IPS DF 19.7 (cell line): ENCODE measurements around the gene ELL.

Source experiments
- DNase-seq: peaks from one replicate; pipeline ENCODE4 v3.0.0-alpha.2; 2013; ENCODE audit warnings: low read depth, low spot score

The ELL gene

GRCh38 chr19:18435178-18435841, 86.6 kb downstream of the ELL start:
- DNase-seq: no peak

- DNase-seq: no peak
These were observed 87.3 kb downstream of the ELL start for GRCh38 chr19:18434411-18435175.

DNA sequence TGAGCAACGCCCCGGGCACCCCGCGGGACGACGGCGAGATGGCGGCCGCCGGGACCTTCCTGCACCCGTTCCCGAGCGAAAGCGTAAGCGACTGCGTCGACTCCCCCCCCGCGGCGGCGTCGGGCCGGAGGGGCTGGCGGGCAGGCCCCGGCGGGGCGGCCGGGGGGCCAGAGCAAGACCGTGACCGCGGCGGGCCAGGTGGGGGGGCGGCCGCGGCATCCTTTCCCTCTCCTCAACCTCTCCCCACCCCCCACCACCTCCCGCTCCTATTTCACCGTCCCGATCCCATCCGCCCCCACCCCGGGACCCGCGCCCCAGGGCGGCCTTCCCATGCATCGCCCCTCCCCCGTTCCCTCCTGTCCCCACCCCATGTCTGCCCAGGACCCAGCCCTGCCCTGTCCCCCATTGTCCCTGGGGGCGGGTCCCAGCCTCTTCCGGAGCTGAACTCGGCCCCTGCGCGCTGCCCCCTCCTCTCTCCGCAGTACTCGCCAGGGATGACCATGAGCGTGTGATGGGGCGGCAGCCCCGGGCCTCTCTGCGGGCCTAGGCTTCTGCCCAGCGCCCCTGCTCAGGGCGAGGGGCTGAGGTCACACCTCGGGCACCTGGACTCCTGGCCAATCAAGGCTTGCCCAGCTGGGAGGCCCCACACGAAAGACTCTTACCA, 88.0 kb downstream of the ELL start:
- no peak for DNase-seq

DNA sequence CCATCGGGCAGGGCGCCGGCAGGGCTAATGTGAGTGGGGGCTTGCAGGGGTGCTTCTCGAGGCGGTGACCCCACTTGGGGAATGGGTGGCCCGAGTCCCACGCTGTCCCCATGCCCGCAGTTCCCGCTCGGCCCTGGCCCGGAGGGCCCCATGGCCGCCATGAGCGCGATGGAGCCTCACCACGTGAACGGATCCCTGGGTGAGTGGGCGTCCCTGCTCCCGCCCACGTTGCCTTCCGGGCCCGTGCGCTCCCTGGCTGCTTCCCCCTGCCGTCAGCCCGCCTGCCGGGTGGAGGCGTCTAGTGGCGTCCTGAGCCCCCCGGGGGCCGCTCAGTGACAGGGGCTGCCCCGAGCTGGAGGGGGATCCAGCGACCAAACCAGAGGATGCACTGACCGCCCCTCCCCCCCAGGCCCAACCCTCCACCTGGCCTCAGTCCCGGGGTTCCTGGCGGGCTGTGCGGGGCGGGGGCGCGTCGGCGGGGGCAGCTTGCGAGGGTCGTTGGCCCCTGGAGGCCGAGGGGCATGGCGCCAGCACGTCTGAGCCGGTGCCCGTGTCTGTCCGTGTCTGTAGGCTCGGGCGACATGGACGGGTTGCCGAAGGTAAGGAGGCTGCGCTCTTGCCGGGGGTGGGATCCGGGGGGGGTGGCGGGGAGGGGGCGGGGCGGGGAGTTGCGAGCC, 88.7 kb downstream of the ELL start:
- DNase-seq: no peak

GRCh38 chr19:18432275-18433014, 89.4 kb downstream of the ELL start:
- DNase-seq: no peak

DNA sequence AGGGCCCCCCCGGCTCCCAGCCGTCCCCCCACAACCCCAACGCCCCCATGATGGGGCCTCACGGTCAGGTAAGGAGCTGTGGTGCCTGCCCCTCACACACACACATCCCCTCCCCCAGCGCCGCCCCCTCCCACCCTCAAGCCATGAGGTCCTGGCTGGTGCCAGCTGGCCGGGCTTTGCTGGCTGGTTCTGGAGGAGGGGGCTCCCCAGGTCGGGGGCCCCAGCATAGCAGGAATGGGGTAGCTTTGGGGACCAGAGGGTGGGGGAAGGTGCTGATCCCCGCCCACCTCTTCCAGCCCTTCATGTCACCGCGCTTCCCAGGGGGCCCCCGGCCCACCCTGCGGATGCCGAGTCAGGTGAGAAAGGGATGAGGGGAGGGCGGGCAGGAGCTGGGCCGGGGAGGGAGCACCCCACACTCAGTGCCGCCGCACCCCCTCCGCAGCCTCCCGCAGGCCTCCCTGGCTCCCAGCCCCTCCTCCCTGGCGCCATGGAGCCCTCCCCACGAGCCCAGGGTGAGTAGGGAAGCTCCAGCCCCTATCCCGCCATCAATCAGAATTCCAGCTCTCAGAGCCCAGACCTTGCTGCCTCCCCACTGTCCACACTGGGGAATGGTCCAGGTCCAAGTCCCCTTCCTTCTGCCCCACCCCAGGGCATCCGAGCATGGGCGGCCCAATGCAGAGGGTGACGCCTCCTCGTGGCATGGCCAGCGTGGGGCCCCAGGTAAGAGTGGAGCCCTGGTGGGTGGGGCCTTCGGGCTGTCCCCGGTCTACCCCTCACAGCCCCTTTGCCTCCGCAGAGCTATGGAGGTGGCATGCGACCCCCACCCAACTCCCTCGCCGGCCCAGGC, 90.3 kb downstream of the ELL start:
- no peak for DNase-seq

- DNase-seq: no peak
These were observed 91.3 kb downstream of the ELL start for GRCh38 chr19:18430417-18431144.

- no peak for DNase-seq
These were observed 92.0 kb downstream of the ELL start for GRCh38 chr19:18429717-18430416.

DNA sequence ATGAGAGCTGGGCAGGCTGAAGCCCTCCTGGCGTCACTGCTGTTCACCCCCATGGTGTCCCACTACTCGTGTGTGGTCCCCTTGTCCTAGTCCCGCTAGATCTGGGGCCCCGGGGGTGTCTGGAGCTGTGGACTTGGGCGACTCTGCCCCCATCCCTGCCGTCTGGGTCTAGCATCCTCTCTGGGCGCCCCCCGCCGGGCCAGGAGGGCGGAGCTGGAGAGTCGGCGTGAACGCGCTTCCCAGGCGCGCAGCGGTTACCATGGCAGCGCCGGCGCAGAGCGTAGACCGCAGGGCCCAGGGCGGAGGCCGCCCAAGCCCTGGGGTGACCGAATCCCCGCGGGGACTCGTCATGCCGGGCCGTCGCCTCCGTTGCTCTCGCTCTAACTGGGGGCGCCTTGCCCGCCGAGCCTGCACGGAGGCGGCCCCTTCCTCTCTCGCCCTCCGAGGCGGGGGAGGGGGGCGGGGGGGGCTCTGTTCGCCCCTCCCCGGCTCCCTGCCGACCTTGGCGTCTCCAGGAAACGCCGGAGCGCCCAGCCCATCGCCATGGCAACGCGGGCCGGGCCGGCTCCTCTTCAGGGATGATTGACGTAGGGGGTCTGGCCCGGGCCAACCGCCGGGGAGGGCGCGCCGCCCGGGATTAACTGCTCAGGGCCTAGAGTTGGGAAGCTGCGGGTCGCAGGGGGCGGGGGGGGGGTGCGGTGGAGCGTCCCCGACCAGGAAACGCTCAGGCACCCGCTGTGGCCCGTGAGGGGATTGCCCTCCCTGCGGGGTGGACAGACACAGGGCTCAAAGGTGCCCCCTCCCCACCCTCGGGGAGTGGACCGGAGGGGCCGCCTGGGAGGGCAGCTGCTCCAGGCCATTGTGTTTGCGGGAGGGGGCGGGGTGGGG, 92.8 kb downstream of the ELL start:
- DNase-seq: no peak

- no peak for DNase-seq
These were observed 93.6 kb downstream of the ELL start for GRCh38 chr19:18428173-18428786.

GRCh38 chr19:18427743-18428113, 94.1 kb downstream of the ELL start:
- DNase-seq: no peak

DNA sequence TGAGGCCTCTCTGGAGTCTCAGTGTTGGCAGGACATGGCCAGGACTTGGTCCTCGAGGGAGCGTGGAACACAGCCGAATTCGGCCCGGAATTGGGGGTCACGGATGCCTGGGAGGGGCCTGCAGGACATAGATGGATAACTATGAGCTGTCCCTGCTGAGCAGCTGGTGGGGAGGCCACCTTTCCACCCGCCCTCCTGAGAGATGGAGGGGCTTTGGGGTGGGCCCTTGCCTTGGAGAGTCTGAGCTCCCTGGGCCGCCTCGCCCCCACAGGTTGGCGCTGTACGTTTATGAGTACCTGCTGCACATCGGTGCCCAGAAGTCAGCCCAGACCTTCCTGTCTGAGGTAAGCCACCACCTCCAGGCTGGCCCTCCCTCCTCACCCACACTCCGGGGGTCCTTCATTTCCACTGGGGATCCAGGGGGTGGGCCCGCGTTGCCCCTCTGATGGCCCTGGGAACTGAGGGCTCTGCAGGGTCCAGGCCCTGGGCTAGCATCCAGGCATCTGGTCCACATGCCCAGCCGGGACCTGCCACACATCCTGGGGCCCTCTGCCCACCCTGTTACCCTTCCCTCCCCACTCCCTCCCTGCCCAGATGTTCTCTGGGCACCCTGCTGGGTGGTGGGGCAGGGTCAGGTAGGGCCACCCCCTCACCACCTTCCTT, 94.7 kb downstream of the ELL start:
- DNase-seq: no peak

DNA sequence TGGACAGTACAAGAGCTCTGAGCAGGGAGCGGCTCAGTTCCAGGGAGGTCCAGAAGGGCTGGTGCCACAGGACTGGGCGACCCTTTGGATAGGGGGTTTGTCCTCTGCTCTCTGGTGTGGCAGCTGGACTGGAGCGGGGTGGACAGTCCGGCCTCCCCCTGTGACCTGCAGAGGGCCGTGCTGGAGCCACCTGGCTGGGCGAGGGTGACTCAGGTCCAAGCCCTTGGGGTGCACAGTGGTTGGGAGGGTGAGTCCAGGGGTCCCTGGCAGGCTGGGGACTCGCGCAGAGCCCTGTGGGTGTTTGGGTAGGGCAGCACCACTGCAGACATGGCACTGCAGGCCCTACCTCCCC, 95.5 kb downstream of the ELL start:
- no peak for DNase-seq

DNA sequence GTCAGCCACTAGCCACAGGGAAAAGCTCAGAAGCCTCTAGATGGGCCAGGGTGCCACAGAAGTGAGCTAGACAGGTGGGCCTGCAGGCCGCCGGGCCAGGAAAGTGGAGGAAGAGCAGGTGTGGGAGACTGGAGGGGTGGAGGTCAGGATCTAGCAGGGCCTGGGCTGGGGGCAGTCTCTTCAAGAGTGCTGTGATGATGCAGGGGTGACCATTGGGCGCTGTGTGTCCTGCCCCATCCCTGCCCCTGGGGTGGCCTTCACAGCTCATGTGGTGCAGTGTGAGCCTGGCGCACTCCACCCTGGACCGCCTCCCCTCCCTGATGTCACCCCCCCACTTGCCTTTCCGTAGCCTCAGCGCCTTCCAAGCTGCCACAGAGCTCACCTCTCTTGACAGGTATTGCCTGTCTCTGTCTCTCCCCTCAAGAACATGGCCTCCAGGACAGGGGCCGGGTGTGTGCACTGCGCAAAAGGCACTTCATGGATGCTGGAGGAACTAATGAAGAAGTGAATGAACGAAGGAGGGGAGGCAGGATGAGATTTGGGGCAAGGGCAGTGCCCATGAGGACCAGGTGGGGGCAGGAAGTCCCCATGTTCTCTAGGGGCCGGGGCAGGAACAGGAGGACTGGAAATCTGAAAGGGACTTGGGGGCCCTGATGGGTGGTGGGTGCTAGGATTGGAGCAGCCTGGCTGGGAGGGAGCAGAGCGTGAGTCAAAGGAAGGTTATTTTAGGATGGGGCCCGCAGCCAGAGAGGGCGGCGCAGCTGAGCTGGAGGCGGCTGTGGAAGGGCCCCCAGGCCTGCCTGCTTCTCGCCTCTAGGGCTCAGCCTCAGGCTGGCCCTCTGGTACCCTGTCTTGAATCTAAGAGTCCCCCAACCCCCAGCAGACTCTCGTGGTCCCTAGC, 96.1 kb downstream of the ELL start:
- no peak for DNase-seq

DNA sequence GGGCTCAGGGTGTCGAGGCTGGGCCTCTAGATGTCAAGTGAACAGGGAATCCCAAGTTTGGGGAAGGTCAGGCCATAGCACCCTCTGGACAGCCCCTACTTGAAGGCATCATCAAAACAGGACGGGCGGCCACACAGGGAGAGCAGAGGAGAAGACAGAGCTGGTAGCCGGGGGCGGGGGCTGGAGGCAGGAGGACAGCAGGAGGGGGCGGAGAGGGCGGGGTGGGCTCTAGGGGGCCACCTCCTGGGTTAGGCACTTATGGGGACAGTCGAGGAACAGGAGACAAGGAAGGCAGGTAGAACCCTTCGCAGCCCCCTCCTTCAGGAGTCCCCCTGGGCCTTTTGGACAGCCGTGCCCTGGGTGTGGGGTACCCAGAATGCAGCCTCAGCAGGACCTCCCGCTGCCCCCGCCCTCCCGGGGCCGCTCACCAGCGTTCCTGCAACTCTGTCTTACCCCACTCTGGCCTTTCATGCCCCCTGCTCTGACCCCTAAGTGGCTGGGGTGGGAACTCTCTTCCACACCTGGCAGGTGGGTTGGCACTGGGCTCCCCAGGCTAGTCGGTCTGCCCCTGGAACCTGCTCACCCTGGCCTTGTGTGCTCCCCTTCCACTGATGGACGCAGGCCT, 96.9 kb downstream of the ELL start:
- no peak for DNase-seq
